NCI-H2171 treated with DMSO at 0.1 percent for 48 hours (cell line): ENCODE data around the gene PIF1.

Source experiments
- DNase-seq: peaks from one replicate; lab custom pipeline; 2025; lab: John Stamatoyannopoulos, UW

The PIF1 gene

DNA sequence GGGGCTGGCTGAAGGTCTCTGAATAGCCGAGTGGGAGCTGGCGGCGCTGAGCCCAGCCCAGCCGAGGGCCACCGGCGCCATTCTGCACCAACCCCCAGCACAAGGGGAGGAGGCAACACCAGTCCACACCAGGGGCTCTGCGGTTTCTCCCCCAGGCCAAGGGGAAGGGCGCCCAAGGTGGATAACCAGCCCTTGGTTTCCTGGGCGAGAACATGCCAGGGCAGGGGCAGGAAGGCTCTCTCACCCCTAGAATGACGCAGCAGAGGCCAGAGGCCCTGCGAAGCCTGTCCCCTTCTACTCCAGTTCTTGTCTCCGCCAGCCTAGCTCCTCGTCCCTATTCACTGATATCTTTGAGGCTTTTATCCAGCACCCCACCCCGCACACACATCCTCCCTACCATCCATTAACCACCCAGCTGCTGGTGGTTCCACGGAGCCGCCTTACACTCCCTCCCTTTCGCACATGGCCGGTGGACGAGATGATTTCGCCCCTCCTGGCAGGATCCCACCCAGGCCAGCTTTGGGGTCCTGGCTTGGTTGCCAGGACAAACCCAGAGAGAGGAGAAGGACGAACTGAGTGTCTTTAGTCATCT lies 51.3 kb downstream of the PIF1 start:
- DNase-seq = no peak

DNA sequence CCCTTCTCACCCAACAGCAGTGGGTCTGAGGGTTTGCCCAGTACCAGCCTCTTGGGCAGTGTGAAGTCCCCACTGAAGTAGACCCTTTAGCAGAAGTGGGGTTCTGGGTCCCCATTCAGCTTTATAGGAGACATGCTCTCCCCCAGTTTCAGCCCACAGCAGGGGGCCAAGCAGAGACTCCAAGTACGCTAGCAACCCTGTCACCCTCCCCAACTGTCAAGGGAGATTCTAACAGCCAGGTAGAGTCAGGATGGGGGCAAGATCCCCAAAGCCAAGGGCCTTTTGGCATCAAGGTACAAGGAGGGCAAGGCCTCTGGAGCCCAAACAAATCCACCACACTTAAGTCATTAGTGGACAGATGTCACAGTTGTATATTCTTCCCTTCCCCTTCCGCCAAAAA lies 51.8 kb downstream of the PIF1 start:
- no peak for DNase-seq

DNA sequence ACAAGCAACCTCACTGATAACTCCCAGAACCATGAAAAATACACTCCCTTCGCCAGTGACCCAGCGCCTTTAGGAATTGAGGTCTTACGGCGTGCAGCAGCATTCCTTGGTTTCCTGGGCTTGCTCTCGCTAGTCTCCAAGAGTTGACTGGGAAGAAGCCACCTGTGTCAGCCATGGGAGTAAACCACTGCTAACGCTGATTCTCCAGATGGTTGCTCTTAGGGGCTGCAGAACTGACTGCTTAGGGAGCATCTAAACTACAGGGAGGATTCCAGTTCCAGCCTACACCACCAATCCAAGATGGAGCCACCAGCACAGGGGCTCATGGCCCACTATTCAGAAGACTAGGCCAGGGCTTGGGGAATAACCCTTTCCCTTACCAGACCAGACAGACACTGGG lies 52.5 kb downstream of the PIF1 start:
- DNase-seq = no peak

DNA sequence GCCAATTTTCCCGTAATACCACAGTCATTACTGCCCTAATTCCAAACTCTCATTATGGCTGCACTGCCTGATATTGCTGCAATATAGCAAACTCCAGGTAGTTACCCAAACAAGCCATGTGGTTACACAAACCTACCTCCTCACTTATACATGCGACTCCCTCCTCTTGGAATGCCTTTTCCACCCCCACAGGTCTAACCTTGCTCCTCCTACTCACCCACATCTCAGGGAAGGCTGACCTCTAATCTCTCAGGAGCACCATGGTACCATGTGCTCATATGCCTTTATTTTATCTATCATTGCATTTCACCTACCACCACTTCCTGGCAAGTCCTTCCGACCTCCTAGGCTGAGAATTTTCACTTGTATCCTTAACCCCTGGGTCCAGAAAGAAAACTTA lies 53.0 kb downstream of the PIF1 start:
- DNase-seq = no peak

DNA sequence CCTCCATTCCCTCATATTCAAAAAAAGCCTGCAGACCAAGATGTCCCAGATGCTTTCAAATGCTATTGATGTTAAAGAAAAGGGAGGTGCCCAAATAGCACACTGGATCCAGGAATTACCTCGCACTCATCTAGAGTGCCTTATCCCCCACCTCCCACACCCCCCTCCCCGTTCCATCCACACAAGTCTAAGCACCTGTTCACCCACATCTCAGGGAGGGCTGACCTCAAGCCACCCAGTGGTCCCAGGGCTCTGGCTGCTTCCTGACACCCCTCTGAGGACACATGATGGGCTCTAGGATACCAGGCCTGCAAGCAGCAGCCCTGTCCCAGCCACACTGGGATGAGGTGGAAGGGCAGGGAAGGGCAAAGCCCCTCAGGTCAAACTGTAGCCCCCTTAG lies 54.8 kb downstream of the PIF1 start:
- DNase-seq = no peak

DNA sequence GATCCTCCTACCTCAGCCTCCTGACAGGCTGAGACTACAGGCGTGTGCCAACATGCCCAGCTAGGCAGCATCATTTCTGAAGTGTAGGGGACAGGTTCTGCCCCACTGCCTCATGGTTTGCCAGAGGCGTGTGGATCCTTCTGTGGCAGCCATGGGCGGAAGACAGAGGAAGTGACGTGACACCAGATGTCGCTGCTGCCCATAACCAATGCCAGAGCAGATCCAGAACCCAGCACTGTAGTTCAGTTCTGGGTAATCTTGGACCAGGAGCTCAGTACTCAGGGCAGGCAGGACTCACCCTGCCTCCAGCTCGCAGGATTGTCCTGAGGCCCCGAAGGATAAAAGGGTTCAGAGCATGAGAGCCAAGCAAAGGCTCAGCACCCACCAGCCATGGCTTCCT lies 58.2 kb downstream of the PIF1 start:
- DNase-seq = no peak

DNA sequence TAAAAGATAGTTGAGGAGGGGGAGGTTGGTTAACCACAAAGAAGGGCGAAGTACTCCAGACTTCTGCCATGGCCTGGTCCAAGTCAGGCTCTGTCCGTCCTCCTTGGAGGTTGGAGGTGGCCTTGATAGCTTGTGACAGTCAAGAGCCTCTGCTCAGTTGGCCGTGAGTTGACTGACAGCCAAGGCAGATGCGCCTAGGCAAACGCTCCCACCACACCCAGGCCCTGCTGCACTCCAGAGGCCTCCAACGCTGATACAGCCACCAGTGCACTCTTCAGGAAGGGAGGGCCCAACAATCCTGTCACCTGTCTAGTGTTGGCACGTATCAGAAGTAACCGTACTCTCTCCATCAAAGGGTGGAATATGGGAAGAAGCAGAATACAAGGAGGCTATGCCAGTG lies 59.4 kb downstream of the PIF1 start:
- DNase-seq = no peak
